BJ (cell line): Measurements from ENCODE around the gene C10orf62. TPM values are rescaled to one million over a fixed set of nuclear protein-coding genes. Genes with fewer than 3 reads are reported as not detected.

ENCODE experiments used
- CTCF ChIA-PET: fragments of 350-600 bp; formaldehyde crosslinking; extraction: SDS; loops from one replicate; lab custom pipeline; 2021; ENCODE audit warnings: antibody characterized with exemption, inconsistent platforms; lab: Yijun Ruan, JAX
- POLR2A ChIA-PET: fragments of 300-600 bp; sonication (Branson Sonifier 250); formaldehyde crosslinking; extraction: SDS; loops from one replicate; lab custom pipeline; 2021; ENCODE audit warnings: antibody characterized with exemption; lab: Charles Lee
- DNase-seq: peaks from one replicate; pipeline ENCODE4 v3.0.0-alpha.2; 2011; ENCODE audit warnings: low read depth
- H3K27me3 ChIP-seq: 2 replicates; pipeline ENCODE4 v1.6.0; 2011; ENCODE audit warnings: low read length; ENCODE audit not compliant: control insufficient read depth, insufficient read depth
- H3K36me3 ChIP-seq: 2 replicates; pipeline ENCODE4 v1.5.1; 2011; ENCODE audit warnings: low read length; ENCODE audit not compliant: control insufficient read depth, insufficient read depth
- H3K4me3 ChIP-seq: 2 replicates; pipeline ENCODE4 v1.5.1; 2011; ENCODE audit warnings: low read depth, mild to moderate bottlenecking, control low read depth, low read length
- CTCF ChIP-seq: IDR thresholded peaks from 2 replicates; pipeline ENCODE4 v1.5.1; 2011; ENCODE audit warnings: low read depth, mild to moderate bottlenecking, control low read depth, inconsistent platforms, low read length, moderate library complexity; ENCODE audit not compliant: insufficient read depth
- polyA minus RNA-seq: library from RNA; depleted of rRNA, polyadenylated mRNA; stranded (reverse); fragments of >200 nt; gene quantifications from 2 replicates; pipeline ENCODE4 v1.2.3, GENCODE V29; 2011; rRNA and poly(A)+ RNA removed
- polyA plus RNA-seq: library from polyadenylated mRNA; depleted of rRNA; stranded (reverse); fragments of >200 nt; gene quantifications from 2 replicates; pipeline ENCODE4 v1.2.3, GENCODE V29; 2011; rRNA removed

The C10orf62 gene
- polyA plus RNA-seq (not detected in 2 replicates), polyA minus RNA-seq (not detected in 2 replicates)

- Histone ChIP-seq H3K4me3 (no peak within 1 kb of the TSS), H3K27me3 (no peaks in the 10 kb centered on the region), H3K36me3 (no peaks in the 10 kb centered on the region)
- POLR2A ChIA-PET, result no interaction called here
- CTCF ChIA-PET, result interaction anchor here (0.7 to 0.9 kb wide), 4 partner anchors 14 to 196 kb away, joined by 3 to 5 read pairs (median 4); no protein-coding TSS in a partner anchor
- DNase-seq, result no peak
- TF ChIP-seq CTCF, result no peak
These were observed at the start of gene C10orf62 for GRCh38 chr10:97589479-97589878. TSS of gene C10orf62 (plus strand) at chr10:97589721. CDS start at chr10:97589898, 177 bp downstream.

GRCh38 chr10:97540669-97541500 lies 48.6 kb upstream of the C10orf62 start:
- no peak for DNase-seq
- Histone ChIP-seq H3K27me3 (no peaks in the 10 kb centered on the region), H3K4me3 (no peak overlapping the region), H3K36me3 (no peaks in the 10 kb centered on the region)
- POLR2A ChIA-PET, result no interaction called here
- CTCF ChIA-PET, result interaction anchor here (0.6 to 8.7 kb wide), 8 partner anchors 12 to 76 kb away, joined by 3 to 66 read pairs (median 4); partner anchors contain the start of gene ANKRD2
- TF ChIP-seq CTCF, result no peak

- H3K27me3 ChIP-seq, result no peaks in the 10 kb centered on the region
- peak; percentile 80 for DNase-seq
- H3K4me3 ChIP-seq, result no peak overlapping the region
- TF ChIP-seq CTCF, result no peak
- ChIA-PET CTCF (interaction anchor here (0.7 to 8.7 kb wide), 5 partner anchors 11 to 935 kb away, joined by 3 to 66 read pairs (median 3); no protein-coding TSS in a partner anchor), POLR2A (interaction anchor here (0.7 kb wide), 1 partner anchor 43 kb away, joined by 9 read pairs; the partner anchor contains the start of gene UBTD1)
- H3K36me3 ChIP-seq, result no peaks in the 10 kb centered on the region
These were observed 47.1 kb upstream of the C10orf62 start for GRCh38 chr10:97542169-97543024.

- no peak overlapping the region for H3K4me3 ChIP-seq
- TF ChIP-seq CTCF, result no peak
- DNase-seq, result peak; percentile 75
- H3K36me3 ChIP-seq, result no peaks in the 10 kb centered on the region
- H3K27me3 ChIP-seq, result no peaks in the 10 kb centered on the region
- ChIA-PET CTCF (interaction anchor here (0.8 to 8.7 kb wide), 3 partner anchors 10 to 80 kb away, joined by 3 to 66 read pairs (median 3); no protein-coding TSS in a partner anchor), POLR2A (no interaction called here)
These were observed 46.4 kb upstream of the C10orf62 start for GRCh38 chr10:97543025-97543546.
